HG03521 (cell line): ENCODE data around the gene ST6GALNAC4.
"Not testable (repeated sequence)": the region's sequence is repeated elsewhere in the genome, so short reads cannot be mapped to it uniquely, and the experiment has no call there.

ENCODE experiments used
- ATAC-seq: cut with Tn5 transposase; IDR thresholded peaks from one replicate; pipeline ENCODE4 v1.9.1; 2021; ENCODE audit warnings: mild to moderate bottlenecking, moderate library complexity; ENCODE audit not compliant: unreplicated experiment

Gene ST6GALNAC4

GRCh38 chr9:127895811-127896210, 21.0 kb downstream of the ST6GALNAC4 start:
- ATAC-seq = no peak

- ATAC-seq = no peak
Measured at GRCh38 chr9:127893392-127893791, 23.4 kb downstream of the ST6GALNAC4 start.

GRCh38 chr9:127892831-127893230, 24.0 kb downstream of the ST6GALNAC4 start:
- ATAC-seq = no peak

- ATAC-seq = no peak
Measured at GRCh38 chr9:127890053-127890452, 26.8 kb downstream of the ST6GALNAC4 start.

GRCh38 chr9:127887792-127888191, 29.0 kb downstream of the ST6GALNAC4 start:
- no peak for ATAC-seq

GRCh38 chr9:127886401-127886972, 30.4 kb downstream of the ST6GALNAC4 start:
- no peak for ATAC-seq

- ATAC-seq = no peak
Measured at GRCh38 chr9:127885508-127886281, 31.1 kb downstream of the ST6GALNAC4 start.

GRCh38 chr9:127884976-127885490, 31.8 kb downstream of the ST6GALNAC4 start:
- no peak for ATAC-seq

- ATAC-seq = no peak
Measured at GRCh38 chr9:127884427-127884911, 32.4 kb downstream of the ST6GALNAC4 start.

- no peak for ATAC-seq
Measured at GRCh38 chr9:127883959-127884358, 32.9 kb downstream of the ST6GALNAC4 start.

- not testable (repeated sequence) for ATAC-seq
Measured at GRCh38 chr9:127881715-127882114, 35.1 kb downstream of the ST6GALNAC4 start.

GRCh38 chr9:127880143-127880542, 36.7 kb downstream of the ST6GALNAC4 start:
- ATAC-seq = no peak

GRCh38 chr9:127878652-127879390, 38.0 kb downstream of the ST6GALNAC4 start:
- no peak for ATAC-seq

GRCh38 chr9:127878001-127878651, 38.7 kb downstream of the ST6GALNAC4 start:
- ATAC-seq = no peak

GRCh38 chr9:127877566-127877998, 39.3 kb downstream of the ST6GALNAC4 start, which contains the start of gene AK1:
TSS of gene AK1 (minus strand) at chr9:127877675. CDS start at chr9:127874617, 3,058 bp downstream.
- no peak for ATAC-seq

- ATAC-seq = no peak
Measured at GRCh38 chr9:127876764-127877562, 39.9 kb downstream of the ST6GALNAC4 start.

- no peak for ATAC-seq
Measured at GRCh38 chr9:127876026-127876763, 40.6 kb downstream of the ST6GALNAC4 start.

- ATAC-seq = no peak
Measured at GRCh38 chr9:127875306-127875966, 41.4 kb downstream of the ST6GALNAC4 start.
